Uterus (tissue), 2 donors: ENCODE data around the gene DHRS7B.

ENCODE experiments used
- POLR2A ChIP-seq, 2 donors: fragments of 450-650 bp; IDR thresholded peaks; one replicate each; pipeline ENCODE4 v1.6.1; 2016; ENCODE audit warnings: antibody characterized with exemption in 2 of 2, mild to moderate bottlenecking in 1 of 2, moderate library complexity in 1 of 2
- TF ChIP-seq, protein P1 (sequence below), 4 experiments: fragments of 200-600 bp in 2 of 4; fragments of 450-650 bp in 2 of 4; sonication (generic) in 2 of 4; IDR thresholded peaks; one replicate each; pipeline ENCODE4 v1.5.1; 2016 to 2019; ENCODE audit warnings: antibody characterized with exemption in 4 of 4, mild to moderate bottlenecking in 2 of 4, moderate library complexity in 1 of 4

- peak; percentile 30 to 66 for TF ChIP-seq POLR2A (IDR thresholded peaks at IDR 0.05)
- TF ChIP-seq, protein P1, sequence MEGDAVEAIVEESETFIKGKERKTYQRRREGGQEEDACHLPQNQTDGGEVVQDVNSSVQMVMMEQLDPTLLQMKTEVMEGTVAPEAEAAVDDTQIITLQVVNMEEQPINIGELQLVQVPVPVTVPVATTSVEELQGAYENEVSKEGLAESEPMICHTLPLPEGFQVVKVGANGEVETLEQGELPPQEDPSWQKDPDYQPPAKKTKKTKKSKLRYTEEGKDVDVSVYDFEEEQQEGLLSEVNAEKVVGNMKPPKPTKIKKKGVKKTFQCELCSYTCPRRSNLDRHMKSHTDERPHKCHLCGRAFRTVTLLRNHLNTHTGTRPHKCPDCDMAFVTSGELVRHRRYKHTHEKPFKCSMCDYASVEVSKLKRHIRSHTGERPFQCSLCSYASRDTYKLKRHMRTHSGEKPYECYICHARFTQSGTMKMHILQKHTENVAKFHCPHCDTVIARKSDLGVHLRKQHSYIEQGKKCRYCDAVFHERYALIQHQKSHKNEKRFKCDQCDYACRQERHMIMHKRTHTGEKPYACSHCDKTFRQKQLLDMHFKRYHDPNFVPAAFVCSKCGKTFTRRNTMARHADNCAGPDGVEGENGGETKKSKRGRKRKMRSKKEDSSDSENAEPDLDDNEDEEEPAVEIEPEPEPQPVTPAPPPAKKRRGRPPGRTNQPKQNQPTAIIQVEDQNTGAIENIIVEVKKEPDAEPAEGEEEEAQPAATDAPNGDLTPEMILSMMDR (IDR thresholded peaks at IDR 0.05): peak in 2 of 4 experiments; percentile 23 to 40
Measured at GRCh38 chr17:21214015-21214776, 87.4 kb downstream of the DHRS7B start, which contains the start of gene TMEM11.
